ENCODE data around the gene PRKG1.

PRKG1 gene

DNA sequence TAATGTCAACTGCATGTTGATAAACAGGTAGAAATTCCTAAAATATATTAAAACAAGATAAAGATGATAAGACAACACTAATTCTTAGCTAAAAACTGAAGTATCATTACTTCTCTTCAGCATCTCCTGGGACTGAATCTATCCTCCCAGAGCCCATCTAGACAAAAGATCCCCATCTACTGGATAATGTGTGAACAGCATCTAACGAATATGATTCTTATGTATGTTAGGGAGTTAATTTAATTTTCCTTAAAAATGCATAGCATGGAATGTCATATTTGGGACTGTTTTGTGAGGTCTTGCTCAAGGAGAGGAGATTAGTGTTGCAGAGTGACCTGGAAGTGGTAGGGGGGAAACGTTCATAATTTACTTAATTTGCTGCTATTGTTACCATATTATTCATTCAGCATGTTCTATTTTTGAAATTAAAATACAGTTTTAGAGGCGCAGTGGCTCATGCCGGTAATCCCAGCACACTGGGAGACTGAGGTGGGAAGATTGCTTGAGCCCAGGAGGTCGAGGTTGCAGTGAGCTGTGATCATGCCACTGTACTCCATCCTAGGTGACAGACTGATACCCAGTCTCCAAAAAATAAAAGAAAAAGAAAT lies 930.2 kb downstream of the PRKG1 start:
- Histone ChIP-seq H3K9me2 (replicated peaks; ENCODE audit: insufficient read depth, low read length) (no peaks in the 10 kb centered on the region), H3K9me3 (ENCODE audit: insufficient read depth, low read length) (no peaks in the 10 kb centered on the region), H2AFZ (ENCODE audit: low read depth, low read length, severe bottlenecking) (no peak overlapping the region), H3K36me3 (ENCODE audit: low read length) (no peaks in the 10 kb centered on the region), H3K4me3 (ENCODE audit: insufficient read depth, low read length, poor library complexity, severe bottlenecking) (no peak overlapping the region), H3K27ac (ENCODE audit: low read depth, low read length) (no peak overlapping the region), H3F3A (ENCODE audit: insufficient read depth) (no peaks in the 10 kb centered on the region), H3K27me3 (ENCODE audit: low read length) (no peaks in the 10 kb centered on the region), H3K79me2 (ENCODE audit: insufficient read depth, low read length) (no peaks in the 10 kb centered on the region), H3K4me2 (ENCODE audit: low read depth, low read length, poor library complexity, severe bottlenecking) (no peak overlapping the region), H3K9ac (ENCODE audit: low read length) (no peak overlapping the region), H4K20me1 (ENCODE audit: low read depth, low read length) (no peaks in the 10 kb centered on the region; the same call in 1 of the 2 replicates)
- TF ChIP-seq EZH2phosphoT487 (conservative IDR thresholded peaks at IDR 0.05; ENCODE audit: low read length), result no peak
- TF ChIP-seq CTCF (IDR thresholded peaks at IDR 0.05; ENCODE audit: insufficient read depth, low read length, poor library complexity, severe bottlenecking), result no peak

DNA sequence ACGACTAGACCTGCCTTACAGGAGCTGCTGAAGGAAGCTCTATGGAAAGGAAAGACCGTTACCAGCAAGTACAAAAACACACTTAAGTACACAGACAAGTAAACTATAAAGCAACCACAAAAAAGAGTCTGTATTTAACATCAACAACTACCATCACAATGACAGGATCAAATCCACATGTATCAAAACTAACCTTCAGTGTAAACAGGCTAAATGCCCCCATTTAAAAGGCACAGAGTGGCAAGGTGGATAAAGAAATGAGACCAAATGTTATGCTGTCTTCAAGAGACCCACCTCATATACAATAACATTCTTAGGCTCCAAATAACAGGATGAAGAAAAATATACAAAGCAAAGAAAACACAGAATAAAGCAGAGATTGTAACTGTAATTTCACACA lies 932.8 kb downstream of the PRKG1 start:
- Histone ChIP-seq H3K27ac (ENCODE audit: low read depth, low read length) (no peak overlapping the region), H3K4me3 (ENCODE audit: insufficient read depth, low read length, poor library complexity, severe bottlenecking) (no peak overlapping the region), H3F3A (ENCODE audit: insufficient read depth) (no peaks in the 10 kb centered on the region)

DNA sequence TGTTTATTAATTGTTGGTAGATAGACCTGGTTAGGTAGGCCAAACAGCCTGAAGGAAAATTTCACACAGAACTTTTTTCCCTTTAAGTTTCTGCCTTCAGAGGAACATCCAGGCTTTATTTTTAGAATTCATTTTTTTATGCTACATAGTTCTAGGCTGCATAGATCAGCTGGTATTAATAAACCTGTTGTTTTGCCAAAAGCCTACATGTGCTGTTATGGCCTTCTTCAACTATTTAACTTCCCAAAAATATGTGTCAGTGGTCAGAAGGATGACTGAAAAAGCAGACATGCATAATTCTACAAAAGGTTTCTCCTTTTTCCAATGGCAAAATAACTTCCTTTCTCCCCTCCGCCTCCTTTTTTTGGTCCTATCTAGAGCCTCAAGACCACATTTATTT lies 936.8 kb downstream of the PRKG1 start:
- no peaks in the 10 kb centered on the region for H3K27me3 ChIP-seq (ENCODE audit: low read length)
- H2AFZ ChIP-seq (ENCODE audit: low read depth, low read length, severe bottlenecking), result no peak overlapping the region
- no peaks in the 10 kb centered on the region for H4K20me1 ChIP-seq (ENCODE audit: low read depth, low read length)
- H3K4me3 ChIP-seq (ENCODE audit: insufficient read depth, low read length, poor library complexity, severe bottlenecking), result no peak overlapping the region
- H3K9ac ChIP-seq (ENCODE audit: low read length), result no peak overlapping the region
- H3K9me3 ChIP-seq (ENCODE audit: insufficient read depth, low read length), result no peaks in the 10 kb centered on the region
- H3K4me2 ChIP-seq (ENCODE audit: low read depth, low read length, poor library complexity, severe bottlenecking), result no peak overlapping the region
- H3K9me2 ChIP-seq (replicated peaks; ENCODE audit: insufficient read depth, low read length), result no peaks in the 10 kb centered on the region
- TF ChIP-seq CTCF (IDR thresholded peaks at IDR 0.05; ENCODE audit: insufficient read depth, low read length, poor library complexity, severe bottlenecking) (no peak), EZH2phosphoT487 (conservative IDR thresholded peaks at IDR 0.05; ENCODE audit: low read length) (no peak)
- H3K27ac ChIP-seq (ENCODE audit: low read depth, low read length), result no peak overlapping the region
- H3K79me2 ChIP-seq (ENCODE audit: insufficient read depth, low read length), result no peaks in the 10 kb centered on the region
- H3F3A ChIP-seq (ENCODE audit: insufficient read depth), result no peaks in the 10 kb centered on the region
- H3K36me3 ChIP-seq (ENCODE audit: low read length), result no peaks in the 10 kb centered on the region

More for the DNA sequence above, 932.8 kb downstream of the PRKG1 start:
- Histone ChIP-seq H2AFZ (ENCODE audit: low read depth, low read length, severe bottlenecking) (no peak overlapping the region), H3K36me3 (ENCODE audit: low read length) (no peaks in the 10 kb centered on the region), H3K9ac (ENCODE audit: low read length) (no peak overlapping the region), H3K9me2 (replicated peaks; ENCODE audit: insufficient read depth, low read length) (no peaks in the 10 kb centered on the region), H3K9me3 (ENCODE audit: insufficient read depth, low read length) (no peaks in the 10 kb centered on the region), H3K79me2 (ENCODE audit: insufficient read depth, low read length) (no peaks in the 10 kb centered on the region), H3K27me3 (ENCODE audit: low read length) (no peaks in the 10 kb centered on the region), H3K4me2 (ENCODE audit: low read depth, low read length, poor library complexity, severe bottlenecking) (no peak overlapping the region), H4K20me1 (ENCODE audit: low read depth, low read length) (no peaks in the 10 kb centered on the region; the same call in 1 of the 2 replicates)
- TF ChIP-seq CTCF (IDR thresholded peaks at IDR 0.05; ENCODE audit: insufficient read depth, low read length, poor library complexity, severe bottlenecking) (no peak), EZH2phosphoT487 (conservative IDR thresholded peaks at IDR 0.05; ENCODE audit: low read length) (no peak)
